PFSK-1 (cell line): ENCODE data around the gene HIPK2.

Source experiments
- FOXP2 ChIP-seq: optimal IDR thresholded peaks from 2 replicates; pipeline ENCODE3; 2011; ENCODE audit warnings: borderline replicate concordance, control low read depth, inconsistent platforms; ENCODE audit not compliant: insufficient read depth; ENCODE audit errors: extremely low read length, extremely low read depth
- POLR2AphosphoS5 ChIP-seq: IDR thresholded peaks from 2 replicates; pipeline ENCODE4 v1.6.1; 2012; ENCODE audit warnings: low read depth, mild to moderate bottlenecking, control low read depth, low read length, moderate library complexity
- REST ChIP-seq, 2 experiments: IDR thresholded peaks; 2 replicates each; pipeline versions ENCODE4 v1.6.1 to v1.8.0; 2011 to 2012; ENCODE audit warnings: low read depth in 2 of 2, low read length in 2 of 2, control low read depth in 1 of 2, inconsistent platforms in 1 of 2, mild to moderate bottlenecking in 1 of 2, moderate library complexity in 1 of 2; ENCODE audit not compliant: insufficient read depth in 1 of 2
- SIN3A ChIP-seq: IDR thresholded peaks from 2 replicates; pipeline ENCODE4 v1.6.1; 2012; ENCODE audit warnings: mild to moderate bottlenecking, low read length, moderate library complexity, borderline replicate concordance; ENCODE audit not compliant: insufficient read depth
- TAF1 ChIP-seq: IDR thresholded peaks from 2 replicates; pipeline ENCODE4 v1.6.1; 2012; ENCODE audit warnings: low read length, control low read depth, borderline replicate concordance; ENCODE audit not compliant: insufficient read depth

DNA sequence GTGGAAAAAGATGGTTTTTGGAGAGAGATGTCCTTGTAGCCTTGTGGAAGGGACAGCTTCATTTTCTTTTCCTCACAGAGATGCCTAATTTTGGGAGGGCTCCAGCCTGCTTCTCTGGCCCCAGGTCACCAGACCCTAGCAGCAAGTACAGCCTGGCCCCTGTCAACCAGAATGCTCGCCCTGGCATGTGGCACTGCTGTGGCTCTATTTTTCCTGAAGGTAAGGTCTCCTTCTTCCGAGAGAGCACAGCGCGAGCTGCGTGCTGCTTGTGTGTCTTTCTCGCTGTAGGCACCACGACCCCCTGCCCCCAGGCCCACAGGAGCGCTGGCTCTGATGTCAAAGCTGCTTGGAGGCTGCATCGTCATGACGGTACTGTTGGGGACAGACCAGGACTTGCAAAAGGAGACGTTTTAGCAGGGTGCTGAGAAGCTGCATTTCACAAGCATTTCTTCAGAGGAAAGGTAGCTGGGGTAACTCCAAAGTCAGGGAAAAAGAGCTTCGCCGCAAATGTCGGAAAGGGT is 195.6 kb downstream of the HIPK2 start:
- TF ChIP-seq POLR2AphosphoS5 = no peak
- TF ChIP-seq REST (IDR thresholded peaks at IDR 0.05; ENCODE audit: insufficient read depth in 1 of 2, low read depth in 2 of 2, low read length in 2 of 2) = no peak
- TF ChIP-seq TAF1 = no peak
- TF ChIP-seq SIN3A = no peak
- TF ChIP-seq FOXP2 = no peak
